ENCODE data around the gene NFYC. TPM values are rescaled to one million over a fixed set of nuclear protein-coding genes. Genes with fewer than 3 reads are reported as not detected.

Gene NFYC
- total RNA-seq, 2 donors from 2014 or later, result 43.6 to 59.0 TPM

GRCh38 chr1:40786171-40786994, 94.9 kb downstream of the NFYC start:
- 92 to 100% methylated on average over 3 to 9 of the region's 9 CpGs for whole genome bisulfite sequencing, 2 experiments (ENCODE audit: insufficient coverage in 1 of 2, insufficient read length in 1 of 2)
- Mint-ChIP-seq H3K27ac (no peak overlapping the region), H3K4me1 (peaks cover 13% of the 10 kb centered on the region), H3K4me3 (no peak overlapping the region), H3K36me3 (ENCODE audit: low read depth) (no peaks in the 10 kb centered on the region), H3K9me3 (no peaks in the 10 kb centered on the region), H3K27me3 (ENCODE audit: insufficient read depth) (peaks cover 67% of the 10 kb centered on the region)
- Histone ChIP-seq H3K27ac (ENCODE audit: low read depth, low read length) (no peak overlapping the region), H3K9me3 (ENCODE audit: control insufficient read depth, low read length) (no peaks in the 10 kb centered on the region), H3K9ac (ENCODE audit: extremely low read depth, low read length, poor library complexity, severe bottlenecking) (no peak overlapping the region), H3K4me1 (ENCODE audit: control insufficient read depth, insufficient read depth, low read length) (no peaks in the 10 kb centered on the region), H3K36me3 (ENCODE audit: control insufficient read depth, insufficient read depth, low read length) (no peaks in the 10 kb centered on the region), H3K27me3 (ENCODE audit: control insufficient read depth, insufficient read depth, low read length, poor library complexity, severe bottlenecking) (peaks cover 45% of the 10 kb centered on the region), H3K4me3 (ENCODE audit: low read length) (no peak overlapping the region)
- TF ChIP-seq CTCF (conservative IDR thresholded peaks at IDR 0.05), result no peak
- DNase-seq, result no peak

GRCh38 chr1:40786995-40787705, 95.6 kb downstream of the NFYC start:
- Mint-ChIP-seq H3K27me3 (ENCODE audit: insufficient read depth) (peaks cover 62% of the 10 kb centered on the region), H3K36me3 (ENCODE audit: low read depth) (no peaks in the 10 kb centered on the region), H3K9me3 (no peaks in the 10 kb centered on the region), H3K4me1 (peaks cover 13% of the 10 kb centered on the region), H3K27ac (peak overlapping the region; percentile 58), H3K4me3 (no peak overlapping the region)
- no peaks in the 10 kb centered on the region for H3K9me3 ChIP-seq (ENCODE audit: control insufficient read depth, low read length)
- no peaks in the 10 kb centered on the region for H3K4me1 ChIP-seq (ENCODE audit: control insufficient read depth, insufficient read depth, low read length)
- no peak overlapping the region for H3K9ac ChIP-seq (ENCODE audit: extremely low read depth, low read length, poor library complexity, severe bottlenecking)
- no peak overlapping the region for H3K27ac ChIP-seq (ENCODE audit: low read depth, low read length)
- no peak for TF ChIP-seq CTCF (conservative IDR thresholded peaks at IDR 0.05)
- peaks cover 37% of the 10 kb centered on the region for H3K27me3 ChIP-seq (ENCODE audit: control insufficient read depth, insufficient read depth, low read length, poor library complexity, severe bottlenecking)
- no peak for DNase-seq
- H3K4me3 ChIP-seq (ENCODE audit: low read length), result no peak overlapping the region
- H3K36me3 ChIP-seq (ENCODE audit: control insufficient read depth, insufficient read depth, low read length), result no peaks in the 10 kb centered on the region
- 89 to 100% methylated on average over 2 to 9 of the region's 9 CpGs for WGBS, 2 experiments (ENCODE audit: insufficient coverage in 1 of 2, insufficient read length in 1 of 2)

GRCh38 chr1:40787737-40788560, 96.4 kb downstream of the NFYC start:
- DNase-seq, result no peak
- peaks cover 54% of the 10 kb centered on the region for H3K27me3 Mint-ChIP-seq (ENCODE audit: insufficient read depth)
- H3K36me3 ChIP-seq (ENCODE audit: control insufficient read depth, insufficient read depth, low read length), result no peaks in the 10 kb centered on the region
- H3K4me3 Mint-ChIP-seq, result no peak overlapping the region
- TF ChIP-seq CTCF (conservative IDR thresholded peaks at IDR 0.05), result no peak
- peaks cover 10% of the 10 kb centered on the region for H3K4me1 Mint-ChIP-seq
- no peak overlapping the region for H3K4me3 ChIP-seq (ENCODE audit: low read length)
- H3K9me3 Mint-ChIP-seq, result no peaks in the 10 kb centered on the region
- H3K27ac Mint-ChIP-seq, result peak overlapping the region; percentile 58
- no peak overlapping the region for H3K9ac ChIP-seq (ENCODE audit: extremely low read depth, low read length, poor library complexity, severe bottlenecking)
- no peaks in the 10 kb centered on the region for H3K4me1 ChIP-seq (ENCODE audit: control insufficient read depth, insufficient read depth, low read length)
- 87 to 90% methylated on average over 10 to 19 of the region's 19 CpGs for WGBS, 2 experiments (ENCODE audit: insufficient coverage in 1 of 2, insufficient read length in 1 of 2)
- H3K27me3 ChIP-seq (ENCODE audit: control insufficient read depth, insufficient read depth, low read length, poor library complexity, severe bottlenecking), result peaks cover 29% of the 10 kb centered on the region
- H3K36me3 Mint-ChIP-seq (ENCODE audit: low read depth), result no peaks in the 10 kb centered on the region
- no peak overlapping the region for H3K27ac ChIP-seq (ENCODE audit: low read depth, low read length)
- no peaks in the 10 kb centered on the region for H3K9me3 ChIP-seq (ENCODE audit: control insufficient read depth, low read length)
